ENCODE measurements around the gene TMEM108. TPM values are rescaled to one million over a fixed set of nuclear protein-coding genes. Genes with fewer than 3 reads are reported as not detected.

The TMEM108 gene
- total and polyA plus RNA-seq, 10 of the 15 experiments (the other 5 are each of a cell fraction or from before 2014, with no cell fraction given), result 0.02 to 0.58 (median 0.12) TPM; not detected in 5

GRCh38 chr3:133093366-133093765, 55.2 kb downstream of the TMEM108 start (continued):
- no peak for TF ChIP-seq MAX (IDR thresholded peaks at IDR 0.05; ENCODE audit: low read depth, low read length)
- no peak for TF ChIP-seq NRF1 (conservative IDR thresholded peaks at IDR 0.05; ENCODE audit: low read depth, low read length)
- TF ChIP-seq POLR2AphosphoS2 (IDR thresholded peaks at IDR 0.05; ENCODE audit: low read depth, low read length), result no peak
- no peak for TF ChIP-seq ZNF217 (IDR thresholded peaks at IDR 0.05)
- TF ChIP-seq PRDM15 (CRISPR knock-in tag; IDR thresholded peaks at IDR 0.05), result no peak
- TF ChIP-seq YBX1 (IDR thresholded peaks at IDR 0.05), result no peak
- TF ChIP-seq PKNOX1 (IDR thresholded peaks at IDR 0.05), result no peak
- TF ChIP-seq CBX3 (IDR thresholded peaks at IDR 0.05; ENCODE audit: borderline replicate concordance, low read depth), result no peak
- no peak for TF ChIP-seq MXI1 (IDR thresholded peaks at IDR 0.05; ENCODE audit: low read depth, low read length)
- no peak for TF ChIP-seq BHLHE40 (IDR thresholded peaks at IDR 0.05; ENCODE audit: borderline replicate concordance in 1 of 2, low read depth in 2 of 2, low read length in 1 of 2)
- no peak for TF ChIP-seq SMARCA5 (IDR thresholded peaks at IDR 0.05)
- no peak for TF ChIP-seq BRCA1 (IDR thresholded peaks at IDR 0.05; ENCODE audit: low read depth, low read length)
- no peak for TF ChIP-seq ESRRA (IDR thresholded peaks at IDR 0.05; ENCODE audit: low read length)
- TF ChIP-seq TBL1XR1 (IDR thresholded peaks at IDR 0.05; ENCODE audit: low read depth, low read length), result no peak

Measured in GM12878 (cell line).